CD4-positive, alpha-beta memory T cell (primary cell): ENCODE measurements around the gene SAV1. TPM values are rescaled to one million over a fixed set of nuclear protein-coding genes. Genes with fewer than 3 reads are reported as not detected.
A peak's percentile ranks its signal among the peaks of the same experiment; 100 is the strongest.

ENCODE experiments used
- CTCF ChIA-PET: fragments of 350-600 bp; sonication (Branson Sonifier 250); formaldehyde crosslinking; loops from one replicate; lab custom pipeline; 2021; ENCODE audit warnings: inconsistent platforms; ENCODE audit not compliant: partially characterized antibody; lab: Charles Lee
- POLR2A ChIA-PET: fragments of 350-600 bp; sonication (Branson Sonifier 250); formaldehyde crosslinking; loops from one replicate; lab custom pipeline; 2021; ENCODE audit not compliant: partially characterized antibody; lab: Charles Lee
- DNase-seq, 5 donors: peaks; one replicate each; pipeline versions ENCODE4 v3.0.0 to v3.0.0-alpha.2; 2020 to 2022; ENCODE audit warnings: mixed read lengths in 1 of 5
- H3K27ac ChIP-seq: one replicate; pipeline ENCODE4 v1.7.0; 2013; ENCODE audit warnings: low read depth, low read length
- H3K27me3 ChIP-seq: 2 replicates; pipeline ENCODE4 v1.7.0; 2013; ENCODE audit warnings: mild to moderate bottlenecking, low read length, moderate library complexity; ENCODE audit not compliant: insufficient read depth
- H3K36me3 ChIP-seq: 2 replicates; pipeline ENCODE4 v1.7.0; 2013; ENCODE audit warnings: mild to moderate bottlenecking, low read length, moderate library complexity; ENCODE audit not compliant: insufficient read depth
- H3K4me1 ChIP-seq: 2 replicates; pipeline ENCODE4 v1.7.0; 2013; ENCODE audit warnings: mild to moderate bottlenecking, low read length, moderate library complexity; ENCODE audit not compliant: insufficient read depth
- H3K4me3 ChIP-seq, 2 donors: one replicate each; pipeline ENCODE4 v1.7.0; 2013; ENCODE audit warnings: low read length in 2 of 2, mild to moderate bottlenecking in 1 of 2
- H3K9me3 ChIP-seq, 2 donors: one replicate each; pipeline ENCODE4 v1.7.0; 2013; ENCODE audit warnings: low read length in 2 of 2, control low read depth in 1 of 2; ENCODE audit not compliant: control insufficient read depth in 1 of 2
- H3K27ac Mint-ChIP-seq, 7 donors: one replicate each; pipeline ENCODE4 v1.8.0; 2020 to 2021; ENCODE audit warnings: mixed read lengths in 7 of 7, mild to moderate bottlenecking in 6 of 7, inconsistent platforms in 3 of 7, moderate library complexity in 3 of 7
- H3K27me3 Mint-ChIP-seq, 2 donors: one replicate each; pipeline ENCODE4 v1.8.0; 2020 to 2021; ENCODE audit warnings: mixed read lengths in 2 of 2
- H3K36me3 Mint-ChIP-seq, 2 donors: one replicate each; pipeline ENCODE4 v1.8.0; 2020 to 2021; ENCODE audit warnings: mixed read lengths in 2 of 2, inconsistent platforms in 1 of 2, mild to moderate bottlenecking in 1 of 2
- H3K4me1 Mint-ChIP-seq, 4 donors: one replicate each; pipeline ENCODE4 v1.8.0; 2020 to 2021; ENCODE audit warnings: mixed read lengths in 4 of 4, mild to moderate bottlenecking in 1 of 4
- H3K4me3 Mint-ChIP-seq, 8 donors: one replicate each; pipeline ENCODE4 v1.8.0; 2020 to 2021; ENCODE audit warnings: mixed read lengths in 8 of 8, mild to moderate bottlenecking in 7 of 8, moderate library complexity in 6 of 8, inconsistent platforms in 3 of 8
- H3K9me3 Mint-ChIP-seq, 8 donors: one replicate each; pipeline ENCODE4 v1.8.0; 2020 to 2021; ENCODE audit warnings: mixed read lengths in 8 of 8, mild to moderate bottlenecking in 5 of 8, inconsistent platforms in 3 of 8, moderate library complexity in 1 of 8
- intact Hi-C: fragments of 100-400 bp; cut with micrococcal nuclease; formaldehyde crosslinking; loops from one replicate; pipeline ENCODE4 v1.15.1; 2023
- polyA plus RNA-seq, 2 donors: library from polyadenylated mRNA; unstranded; fragments of 300-500 nt; fragmentation: Illumina TruSeq; gene quantifications; one replicate each; pipeline ENCODE4 v1.2.3, GENCODE V29; 2021
- total RNA-seq, 2 experiments: library from RNA; stranded (reverse); gene quantifications; one replicate each; pipeline ENCODE4 v1.2.3, GENCODE V29; 2021

Gene SAV1
- total and polyA plus RNA-seq, 4 experiments from 2014 or later = 13.3 to 14.5 (median 14.0) TPM

- no peak overlapping the region for H3K27ac ChIP-seq
- H3K27me3 ChIP-seq = no peaks in the 10 kb centered on the region
- DNase-seq = no peak
- H3K9me3 ChIP-seq = no peaks in the 10 kb centered on the region
- no peaks in the 10 kb centered on the region for H3K27me3 Mint-ChIP-seq
- H3K36me3 ChIP-seq = no peaks in the 10 kb centered on the region
- H3K4me3 ChIP-seq = no peak overlapping the region
- intact Hi-C loops = no loop called here
- ChIA-PET CTCF (interaction anchor here (0.7 kb wide), 2 partner anchors 9 to 16 kb away, joined by 3 read pairs; no protein-coding TSS in a partner anchor), POLR2A (no interaction called here)
- no peaks in the 10 kb centered on the region for H3K9me3 Mint-ChIP-seq
- H3K27ac Mint-ChIP-seq = no peak overlapping the region
- no peak overlapping the region for H3K4me3 Mint-ChIP-seq
- no peaks in the 10 kb centered on the region for H3K4me1 ChIP-seq
- peaks cover 5 to 12% (median 7%) of the 10 kb centered on the region in 4 donors for H3K4me1 Mint-ChIP-seq
- peaks cover 5 to 15% of the 10 kb centered on the region in 2 donors for H3K36me3 Mint-ChIP-seq
These were observed 11.3 kb downstream of the SAV1 start for GRCh38 chr14:50656776-50657175.

DNA sequence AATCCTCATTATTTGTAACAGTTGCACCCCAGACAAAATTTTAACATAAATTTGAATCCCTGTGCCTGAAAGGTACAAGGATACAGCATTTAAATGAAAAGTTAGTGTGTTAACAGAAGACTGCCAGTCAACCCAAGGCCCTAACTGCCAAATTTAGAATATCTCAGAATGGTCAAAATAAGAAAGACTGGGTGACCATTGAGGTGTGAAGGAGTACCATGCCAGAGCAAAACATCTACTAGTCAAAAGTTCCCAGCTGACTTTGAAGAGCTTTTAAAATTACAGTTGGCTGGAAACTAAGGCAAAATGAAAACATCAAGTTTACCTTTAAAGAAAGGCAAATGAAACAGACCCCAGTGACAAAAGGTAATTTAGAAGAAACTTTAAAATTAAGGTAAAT lies 18.4 kb downstream of the SAV1 start:
- H3K4me1 Mint-ChIP-seq = peaks cover 0 to 7% (median 6%) of the 10 kb centered on the region in 4 donors
- no peak for DNase-seq
- no peak overlapping the region for H3K4me3 ChIP-seq
- no peaks in the 10 kb centered on the region for H3K4me1 ChIP-seq
- H3K27me3 Mint-ChIP-seq = no peaks in the 10 kb centered on the region
- no peak overlapping the region for H3K4me3 Mint-ChIP-seq
- H3K36me3 Mint-ChIP-seq = peaks cover 3 to 10% of the 10 kb centered on the region in 2 donors
- H3K36me3 ChIP-seq = no peaks in the 10 kb centered on the region
- POLR2A ChIA-PET = no interaction called here
- H3K27ac ChIP-seq = no peak overlapping the region
- CTCF ChIA-PET = no interaction called here
- H3K9me3 ChIP-seq = no peaks in the 10 kb centered on the region
- no peaks in the 10 kb centered on the region for H3K9me3 Mint-ChIP-seq
- no peaks in the 10 kb centered on the region for H3K27me3 ChIP-seq
- no peak overlapping the region for H3K27ac Mint-ChIP-seq
- intact Hi-C loops = no loop called here

DNA sequence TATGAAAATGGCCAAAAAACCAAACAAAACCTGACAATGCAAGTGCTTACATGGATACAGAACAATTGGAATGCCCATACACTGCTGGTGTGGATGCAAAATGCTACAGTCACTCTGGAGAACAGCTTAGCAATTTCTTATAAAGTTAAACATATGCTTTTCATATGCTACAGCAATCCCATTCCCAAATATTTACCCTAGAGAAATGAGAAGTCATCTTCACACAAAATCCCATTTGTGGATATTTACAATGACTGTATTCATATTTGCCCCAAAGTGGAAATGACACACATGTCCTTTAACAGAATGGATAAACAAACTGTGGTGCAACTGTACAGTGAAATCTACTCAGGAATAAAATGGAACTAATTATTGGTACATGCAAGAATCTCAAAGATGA lies 20.4 kb downstream of the SAV1 start:
- no peak overlapping the region for H3K4me3 ChIP-seq
- intact Hi-C loops = no loop called here
- POLR2A ChIA-PET = no interaction called here
- H3K4me1 ChIP-seq = no peaks in the 10 kb centered on the region
- Mint-ChIP-seq H3K36me3 (peaks cover 8 to 19% of the 10 kb centered on the region in 2 donors), H3K4me3 (no peak overlapping the region), H3K4me1 (peaks cover 0 to 4% (median 3%) of the 10 kb centered on the region in 4 donors), H3K9me3 (no peaks in the 10 kb centered on the region), H3K27me3 (no peaks in the 10 kb centered on the region), H3K27ac (peak overlapping the region in 1 of 7 donors; percentile 12)
- H3K9me3 ChIP-seq = no peaks in the 10 kb centered on the region
- no peaks in the 10 kb centered on the region for H3K27me3 ChIP-seq
- no peak overlapping the region for H3K27ac ChIP-seq
- no peak for DNase-seq
- H3K36me3 ChIP-seq = no peaks in the 10 kb centered on the region
- CTCF ChIA-PET = interaction anchor here (1.0 kb wide), 1 partner anchor 130 kb away, joined by 3 read pairs; no protein-coding TSS in a partner anchor

- peaks cover 8 to 20% of the 10 kb centered on the region in 2 donors for H3K36me3 Mint-ChIP-seq
- H3K4me1 Mint-ChIP-seq = peaks cover 0 to 3% (median 2%) of the 10 kb centered on the region in 4 donors
- POLR2A ChIA-PET = no interaction called here
- H3K4me3 Mint-ChIP-seq = no peak overlapping the region
- intact Hi-C loops = no loop called here
- Histone ChIP-seq H3K27ac (no peak overlapping the region), H3K27me3 (no peaks in the 10 kb centered on the region), H3K9me3 (no peaks in the 10 kb centered on the region), H3K36me3 (no peaks in the 10 kb centered on the region), H3K4me1 (no peaks in the 10 kb centered on the region), H3K4me3 (no peak overlapping the region)
- no peak overlapping the region for H3K27ac Mint-ChIP-seq
- H3K27me3 Mint-ChIP-seq = no peaks in the 10 kb centered on the region
- no peak for DNase-seq
- H3K9me3 Mint-ChIP-seq = no peaks in the 10 kb centered on the region
- CTCF ChIA-PET = interaction anchor here (1.0 kb wide), 1 partner anchor 130 kb away, joined by 3 read pairs; no protein-coding TSS in a partner anchor
These were observed 20.8 kb downstream of the SAV1 start for GRCh38 chr14:50647282-50647681.

DNA sequence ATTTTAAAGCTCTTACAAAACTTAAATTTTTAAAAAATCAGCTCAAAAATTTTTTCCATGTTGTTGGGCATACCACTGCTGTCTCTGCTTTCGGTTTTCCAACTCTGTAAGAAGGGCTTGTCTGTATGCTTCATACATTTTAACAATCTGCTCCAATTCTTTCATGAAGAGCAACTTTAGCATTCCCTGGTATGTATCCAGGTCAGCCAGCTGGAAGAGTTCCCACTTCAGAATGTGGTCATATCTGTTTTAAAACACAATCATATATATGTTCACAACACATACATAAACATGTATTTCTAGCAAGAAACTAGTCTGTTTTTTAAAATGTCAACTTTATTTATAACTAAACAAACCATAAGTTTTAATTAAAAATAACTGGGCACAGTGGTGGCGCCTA lies 33.0 kb downstream of the SAV1 start:
- POLR2A ChIA-PET = no interaction called here
- Histone ChIP-seq H3K4me1 (no peaks in the 10 kb centered on the region), H3K27ac (no peak overlapping the region), H3K9me3 (no peaks in the 10 kb centered on the region), H3K4me3 (no peak overlapping the region), H3K27me3 (no peaks in the 10 kb centered on the region), H3K36me3 (peaks cover 5% of the 10 kb centered on the region)
- Mint-ChIP-seq H3K4me3 (no peak overlapping the region), H3K4me1 (no peaks in the 10 kb centered on the region), H3K36me3 (peaks cover 18 to 22% of the 10 kb centered on the region in 2 donors), H3K27ac (no peak overlapping the region), H3K27me3 (no peaks in the 10 kb centered on the region), H3K9me3 (no peaks in the 10 kb centered on the region)
- intact Hi-C loops = no loop called here
- no peak for DNase-seq
- CTCF ChIA-PET = no interaction called here

DNA sequence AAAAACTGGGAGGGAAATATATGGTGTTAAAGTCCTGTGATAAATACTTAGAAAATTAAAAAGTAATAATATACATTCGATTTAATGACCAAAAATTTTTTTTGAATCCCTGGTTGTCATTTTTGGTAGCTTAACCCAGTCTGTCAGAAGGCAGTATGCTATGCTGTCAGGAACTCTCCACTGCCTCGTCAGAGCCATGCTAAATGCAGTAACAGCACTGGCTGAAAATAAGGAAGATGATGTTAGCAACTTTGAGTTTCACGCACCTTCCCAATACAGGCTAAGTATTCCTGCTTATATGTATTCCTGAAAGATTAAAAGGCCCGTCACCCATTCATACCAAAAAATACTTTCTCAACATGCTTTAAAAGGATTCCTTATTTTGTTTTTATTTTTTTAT lies 34.2 kb downstream of the SAV1 start:
- Mint-ChIP-seq H3K27ac (no peak overlapping the region), H3K36me3 (peaks cover 12% of the 10 kb centered on the region in 2 donors), H3K4me1 (no peaks in the 10 kb centered on the region), H3K9me3 (no peaks in the 10 kb centered on the region), H3K4me3 (no peak overlapping the region), H3K27me3 (no peaks in the 10 kb centered on the region)
- DNase-seq = no peak
- Histone ChIP-seq H3K9me3 (no peaks in the 10 kb centered on the region), H3K4me1 (no peaks in the 10 kb centered on the region), H3K27me3 (no peaks in the 10 kb centered on the region), H3K27ac (no peak overlapping the region), H3K36me3 (peaks cover 5% of the 10 kb centered on the region), H3K4me3 (no peak overlapping the region)
- intact Hi-C loops = no loop called here
- POLR2A ChIA-PET = no interaction called here
- CTCF ChIA-PET = no interaction called here

DNA sequence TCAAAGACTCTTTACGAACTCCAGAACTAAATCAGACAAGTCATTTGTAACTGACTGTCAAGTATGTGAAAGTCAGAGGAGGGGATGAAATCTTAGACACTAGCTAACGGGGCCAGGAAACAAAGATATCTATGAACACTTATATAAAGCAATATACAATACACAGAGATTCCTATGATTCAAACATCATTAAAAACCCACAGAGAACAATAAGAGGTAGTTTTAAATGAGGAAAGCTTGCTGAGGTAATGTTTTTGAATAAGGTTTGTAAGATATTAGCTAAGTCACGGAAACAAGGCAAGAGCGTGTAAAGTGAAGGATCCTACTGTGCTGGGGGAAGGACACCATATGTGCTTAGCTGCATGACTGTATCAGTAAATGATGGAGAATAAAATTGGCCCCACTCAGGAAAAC lies 36.7 kb downstream of the SAV1 start:
- Mint-ChIP-seq H3K27me3 (no peaks in the 10 kb centered on the region), H3K36me3 (peaks cover 4 to 10% of the 10 kb centered on the region in 2 donors), H3K4me1 (no peaks in the 10 kb centered on the region), H3K4me3 (no peak overlapping the region), H3K9me3 (no peaks in the 10 kb centered on the region), H3K27ac (no peak overlapping the region)
- H3K9me3 ChIP-seq = no peaks in the 10 kb centered on the region
- POLR2A ChIA-PET = no interaction called here
- no peak overlapping the region for H3K4me3 ChIP-seq
- no peaks in the 10 kb centered on the region for H3K27me3 ChIP-seq
- intact Hi-C loops = no loop called here
- H3K4me1 ChIP-seq = no peaks in the 10 kb centered on the region
- peaks cover 5% of the 10 kb centered on the region for H3K36me3 ChIP-seq
- CTCF ChIA-PET = interaction anchor here (1.3 kb wide), 1 partner anchor 229 kb away, joined by 5 read pairs; no protein-coding TSS in a partner anchor
- H3K27ac ChIP-seq = no peak overlapping the region
- DNase-seq = no peak
